HEK293T (cell line): ENCODE data around the gene ISCU.

Experiments
- CTCF ChIA-PET: fragments of 350-600 bp; formaldehyde crosslinking; extraction: SDS; loops from one replicate; lab custom pipeline; 2021; ENCODE audit warnings: antibody characterized with exemption, inconsistent platforms; lab: Yijun Ruan, JAX
- POLR2A ChIA-PET: fragments of 350-600 bp; formaldehyde crosslinking; extraction: SDS; loops from one replicate; lab custom pipeline; 2020; ENCODE audit warnings: antibody characterized with exemption, inconsistent platforms; lab: Yijun Ruan, JAX
- DNase-seq: peaks from one replicate; pipeline ENCODE4 v3.0.0; 2012; ENCODE audit warnings: mixed read lengths; ENCODE audit errors: extremely low spot score
- ARNT ChIP-seq: fragments of 450-650 bp; IDR thresholded peaks from 2 replicates; pipeline ENCODE4 v1.6.1; 2017; ENCODE audit warnings: mild to moderate bottlenecking
- BHLHE40 ChIP-seq: fragments of 450-650 bp; IDR thresholded peaks from 2 replicates; pipeline ENCODE4 v1.6.1; 2016; ENCODE audit warnings: mild to moderate bottlenecking, moderate library complexity, borderline replicate concordance
- CTBP1 ChIP-seq: fragments of 450-650 bp; IDR thresholded peaks from 2 replicates; pipeline ENCODE4 v1.6.1; 2016; ENCODE audit warnings: borderline replicate concordance
- ELF4 ChIP-seq: fragments of 450-650 bp; IDR thresholded peaks from 2 replicates; pipeline ENCODE4 v1.6.1; 2017; ENCODE audit warnings: antibody characterized with exemption
- FOXA1 ChIP-seq: fragments of 450-650 bp; IDR thresholded peaks from 2 replicates; pipeline ENCODE4 v1.6.1; 2016; ENCODE audit warnings: mild to moderate bottlenecking
- FOXK2 ChIP-seq: fragments of 450-650 bp; IDR thresholded peaks from 2 replicates; pipeline ENCODE4 v1.6.1; 2016; ENCODE audit warnings: mild to moderate bottlenecking
- FOXM1 ChIP-seq: fragments of 450-650 bp; IDR thresholded peaks from 2 replicates; pipeline ENCODE4 v1.6.1; 2017; ENCODE audit warnings: mild to moderate bottlenecking, borderline replicate concordance
- HDGF ChIP-seq: fragments of 450-650 bp; IDR thresholded peaks from 2 replicates; pipeline ENCODE4 v1.6.1; 2017; ENCODE audit warnings: antibody characterized with exemption, borderline replicate concordance
- L3MBTL2 ChIP-seq: fragments of 450-650 bp; conservative IDR thresholded peaks from 2 replicates; pipeline ENCODE4 v1.6.1; 2016; ENCODE audit warnings: mild to moderate bottlenecking
- LEF1 ChIP-seq: fragments of 450-650 bp; IDR thresholded peaks from 2 replicates; pipeline ENCODE4 v1.6.1; 2017; ENCODE audit warnings: mild to moderate bottlenecking, borderline replicate concordance
- NFRKB ChIP-seq: fragments of 450-650 bp; IDR thresholded peaks from 2 replicates; pipeline ENCODE4 v1.6.1; 2016; ENCODE audit warnings: mild to moderate bottlenecking, moderate library complexity
- PKNOX1 ChIP-seq: fragments of 450-650 bp; IDR thresholded peaks from 2 replicates; pipeline ENCODE4 v1.6.1; 2016
- SP1 ChIP-seq: fragments of 450-650 bp; IDR thresholded peaks from 2 replicates; pipeline ENCODE4 v1.6.1; 2017
- SUZ12 ChIP-seq: fragments of 450-650 bp; IDR thresholded peaks from 2 replicates; pipeline ENCODE4 v1.6.1; 2016; ENCODE audit warnings: mild to moderate bottlenecking
- TARDBP ChIP-seq: fragments of 450-650 bp; IDR thresholded peaks from 2 replicates; pipeline ENCODE4 v1.6.1; 2016
- ZNF384 ChIP-seq: fragments of 450-650 bp; IDR thresholded peaks from 2 replicates; pipeline ENCODE4 v1.6.1; 2016

The ISCU gene

GRCh38 chr12:108592033-108592909 is 29.9 kb downstream of the ISCU start:
- DNase-seq: no peak
- CTCF ChIA-PET: no interaction called here
- POLR2A ChIA-PET: no interaction called here
- no peak for TF ChIP-seq ZNF384
- no peak for TF ChIP-seq TARDBP
- TF ChIP-seq PKNOX1: no peak
- TF ChIP-seq ARNT: no peak
- no peak for TF ChIP-seq L3MBTL2
- no peak for TF ChIP-seq CTBP1
- no peak for TF ChIP-seq NFRKB
- no peak for TF ChIP-seq LEF1
- no peak for TF ChIP-seq HDGF
- no peak for TF ChIP-seq ELF4
- no peak for TF ChIP-seq SUZ12
- no peak for TF ChIP-seq FOXK2
- no peak for TF ChIP-seq SP1
- TF ChIP-seq FOXA1: no peak
- TF ChIP-seq BHLHE40: no peak
- no peak for TF ChIP-seq FOXM1

- DNase-seq: no peak
- ChIA-PET CTCF (no interaction called here), POLR2A (no interaction called here)
- TF ChIP-seq FOXA1 (no peak), ELF4 (no peak), SP1 (no peak), CTBP1 (no peak), PKNOX1 (no peak), FOXM1 (no peak), SUZ12 (no peak)
Measured at GRCh38 chr12:108594323-108594903, 32.0 kb downstream of the ISCU start.

GRCh38 chr12:108594960-108595710 is 32.7 kb downstream of the ISCU start:
- CTCF ChIA-PET: no interaction called here
- TF ChIP-seq TARDBP (no peak), BHLHE40 (no peak), ELF4 (no peak), CTBP1 (no peak), FOXK2 (no peak), FOXM1 (no peak), ARNT (no peak), PKNOX1 (no peak), ZNF384 (no peak), HDGF (no peak), L3MBTL2 (no peak)
- POLR2A ChIA-PET: interaction anchor here (1.5 kb wide), 1 partner anchor 32 kb away, joined by 5 read pairs; the partner anchor contains the start of gene ISCU
- DNase-seq: no peak

GRCh38 chr12:108595711-108596647 is 33.6 kb downstream of the ISCU start:
- no peak for DNase-seq
- POLR2A ChIA-PET: interaction anchor here (1.5 kb wide), 1 partner anchor 33 kb away, joined by 5 read pairs; the partner anchor contains the start of gene ISCU
- TF ChIP-seq FOXM1 (no peak), ELF4 (no peak), TARDBP (no peak), PKNOX1 (no peak), SP1 (no peak), ZNF384 (no peak), CTBP1 (no peak), LEF1 (no peak), L3MBTL2 (no peak), HDGF (no peak), FOXK2 (no peak), SUZ12 (no peak), BHLHE40 (no peak), ARNT (no peak)
- CTCF ChIA-PET: no interaction called here
